ENCODE results near the gene UCN3. TPM values are rescaled to one million over a fixed set of nuclear protein-coding genes. Genes with fewer than 3 reads are reported as not detected.

Gene UCN3
- total and polyA plus RNA-seq, 9 of the 15 experiments (the other 6 are each of a cell fraction or from before 2014, with no cell fraction given): not detected

DNA sequence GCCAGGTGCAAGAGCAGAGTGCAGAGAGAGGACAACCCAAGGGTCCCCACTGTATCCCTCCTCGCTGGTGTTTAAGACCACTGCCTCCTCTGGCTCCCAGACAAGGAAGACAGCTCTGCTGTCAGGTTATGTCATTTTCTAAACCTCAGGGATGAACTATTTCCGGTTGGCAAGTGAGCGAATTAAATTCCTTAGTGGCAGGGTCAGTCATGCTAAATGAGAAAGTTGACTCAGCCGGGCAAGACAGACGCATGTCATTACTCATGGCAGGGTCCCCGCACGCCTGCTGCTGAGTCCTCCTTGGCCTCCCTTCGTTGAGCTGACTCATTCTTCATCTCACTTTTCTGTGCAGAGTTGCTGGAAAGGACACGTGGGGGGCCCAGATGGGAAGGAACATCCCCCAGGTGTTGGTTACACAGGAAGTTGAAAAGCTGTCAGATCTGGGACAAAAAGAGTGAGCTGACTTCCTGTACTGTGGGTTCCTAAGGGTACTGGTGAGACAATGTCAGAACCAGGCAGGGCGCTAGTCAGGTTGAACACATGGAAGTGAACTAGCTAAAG lies 47.1 kb upstream of the UCN3 start (continued):
- TF ChIP-seq, protein P1, sequence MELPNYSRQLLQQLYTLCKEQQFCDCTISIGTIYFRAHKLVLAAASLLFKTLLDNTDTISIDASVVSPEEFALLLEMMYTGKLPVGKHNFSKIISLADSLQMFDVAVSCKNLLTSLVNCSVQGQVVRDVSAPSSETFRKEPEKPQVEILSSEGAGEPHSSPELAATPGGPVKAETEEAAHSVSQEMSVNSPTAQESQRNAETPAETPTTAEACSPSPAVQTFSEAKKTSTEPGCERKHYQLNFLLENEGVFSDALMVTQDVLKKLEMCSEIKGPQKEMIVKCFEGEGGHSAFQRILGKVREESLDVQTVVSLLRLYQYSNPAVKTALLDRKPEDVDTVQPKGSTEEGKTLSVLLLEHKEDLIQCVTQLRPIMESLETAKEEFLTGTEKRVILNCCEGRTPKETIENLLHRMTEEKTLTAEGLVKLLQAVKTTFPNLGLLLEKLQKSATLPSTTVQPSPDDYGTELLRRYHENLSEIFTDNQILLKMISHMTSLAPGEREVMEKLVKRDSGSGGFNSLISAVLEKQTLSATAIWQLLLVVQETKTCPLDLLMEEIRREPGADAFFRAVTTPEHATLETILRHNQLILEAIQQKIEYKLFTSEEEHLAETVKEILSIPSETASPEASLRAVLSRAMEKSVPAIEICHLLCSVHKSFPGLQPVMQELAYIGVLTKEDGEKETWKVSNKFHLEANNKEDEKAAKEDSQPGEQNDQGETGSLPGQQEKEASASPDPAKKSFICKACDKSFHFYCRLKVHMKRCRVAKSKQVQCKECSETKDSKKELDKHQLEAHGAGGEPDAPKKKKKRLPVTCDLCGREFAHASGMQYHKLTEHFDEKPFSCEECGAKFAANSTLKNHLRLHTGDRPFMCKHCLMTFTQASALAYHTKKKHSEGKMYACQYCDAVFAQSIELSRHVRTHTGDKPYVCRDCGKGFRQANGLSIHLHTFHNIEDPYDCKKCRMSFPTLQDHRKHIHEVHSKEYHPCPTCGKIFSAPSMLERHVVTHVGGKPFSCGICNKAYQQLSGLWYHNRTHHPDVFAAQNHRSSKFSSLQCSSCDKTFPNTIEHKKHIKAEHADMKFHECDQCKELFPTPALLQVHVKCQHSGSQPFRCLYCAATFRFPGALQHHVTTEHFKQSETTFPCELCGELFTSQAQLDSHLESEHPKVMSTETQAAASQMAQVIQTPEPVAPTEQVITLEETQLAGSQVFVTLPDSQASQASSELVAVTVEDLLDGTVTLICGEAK (IDR thresholded peaks at IDR 0.05): peak; percentile 61; the same call in 1 of the 2 replicates
- TF ChIP-seq, protein P1 (CRISPR knock-in tag; IDR thresholded peaks at IDR 0.05): no peak
- TF ChIP-seq, protein P2, sequence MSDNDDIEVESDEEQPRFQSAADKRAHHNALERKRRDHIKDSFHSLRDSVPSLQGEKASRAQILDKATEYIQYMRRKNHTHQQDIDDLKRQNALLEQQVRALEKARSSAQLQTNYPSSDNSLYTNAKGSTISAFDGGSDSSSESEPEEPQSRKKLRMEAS (CRISPR knock-in tag; IDR thresholded peaks at IDR 0.05): peak; percentile 96
- peak; percentile 19; the same call in 1 of the 2 replicates for TF ChIP-seq ZNF24 (IDR thresholded peaks at IDR 0.05)
- TF ChIP-seq MAFF (IDR thresholded peaks at IDR 0.05; ENCODE audit: low read length): peak; percentile 58; the same call in 1 of the 2 replicates
- TF ChIP-seq, protein P3, sequence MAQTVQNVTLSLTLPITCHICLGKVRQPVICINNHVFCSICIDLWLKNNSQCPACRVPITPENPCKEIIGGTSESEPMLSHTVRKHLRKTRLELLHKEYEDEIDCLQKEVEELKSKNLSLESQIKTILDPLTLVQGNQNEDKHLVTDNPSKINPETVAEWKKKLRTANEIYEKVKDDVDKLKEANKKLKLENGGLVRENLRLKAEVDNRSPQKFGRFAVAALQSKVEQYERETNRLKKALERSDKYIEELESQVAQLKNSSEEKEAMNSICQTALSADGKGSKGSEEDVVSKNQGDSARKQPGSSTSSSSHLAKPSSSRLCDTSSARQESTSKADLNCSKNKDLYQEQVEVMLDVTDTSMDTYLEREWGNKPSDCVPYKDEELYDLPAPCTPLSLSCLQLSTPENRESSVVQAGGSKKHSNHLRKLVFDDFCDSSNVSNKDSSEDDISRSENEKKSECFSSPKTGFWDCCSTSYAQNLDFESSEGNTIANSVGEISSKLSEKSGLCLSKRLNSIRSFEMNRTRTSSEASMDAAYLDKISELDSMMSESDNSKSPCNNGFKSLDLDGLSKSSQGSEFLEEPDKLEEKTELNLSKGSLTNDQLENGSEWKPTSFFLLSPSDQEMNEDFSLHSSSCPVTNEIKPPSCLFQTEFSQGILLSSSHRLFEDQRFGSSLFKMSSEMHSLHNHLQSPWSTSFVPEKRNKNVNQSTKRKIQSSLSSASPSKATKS (CRISPR knock-in tag; IDR thresholded peaks at IDR 0.05): no peak
- no peak for TF ChIP-seq ZNF124 (CRISPR knock-in tag; IDR thresholded peaks at IDR 0.05)
- no peak for TF ChIP-seq EZH2 (IDR thresholded peaks at IDR 0.05; ENCODE audit: borderline replicate concordance, low read depth, low read length)
- peak; percentile 39 to 58; a peak in 3 of 4 replicates for TF ChIP-seq NRF1 (conservative IDR thresholded peaks at IDR 0.05 in 1 of 2, IDR thresholded peaks at IDR 0.05 in 1 of 2)
- no peak for TF ChIP-seq MED1 (CRISPR knock-in tag; IDR thresholded peaks at IDR 0.05; ENCODE audit: borderline replicate concordance)
- TF ChIP-seq ZNF175 (CRISPR knock-in tag; IDR thresholded peaks at IDR 0.05; ENCODE audit: low read depth): peak; percentile 85
- no peak for TF ChIP-seq SMAD3 (CRISPR knock-in tag; conservative IDR thresholded peaks at IDR 0.05)
- TF ChIP-seq DNMT1 (IDR thresholded peaks at IDR 0.05): no peak
- no peak; the same call in 1 of the 2 replicates for TF ChIP-seq ELF1 (tag; IDR thresholded peaks at IDR 0.05)
- TF ChIP-seq NR2C1 (IDR thresholded peaks at IDR 0.05): no peak
- peak; percentile 20; the same call in 1 of the 2 replicates for TF ChIP-seq NR2C1 (tag; IDR thresholded peaks at IDR 0.05)
- no peak for TF ChIP-seq KLF13 (tag; IDR thresholded peaks at IDR 0.05; ENCODE audit: borderline replicate concordance, low read depth)
- no peak for TF ChIP-seq ZNF121 (CRISPR knock-in tag; conservative IDR thresholded peaks at IDR 0.05)
- no peak for TF ChIP-seq MTA2 (IDR thresholded peaks at IDR 0.05; ENCODE audit: low read depth)
